HG02588 (cell line): ENCODE data around the gene STMND1.

Experiments used
- ATAC-seq: cut with Tn5 transposase; IDR thresholded peaks from one replicate; pipeline ENCODE4 v1.9.1; 2021; ENCODE audit warnings: mild to moderate bottlenecking, moderate library complexity; ENCODE audit not compliant: unreplicated experiment

The STMND1 gene

GRCh38 chr6:17159240-17159639 is 57.4 kb downstream of the STMND1 start:
- ATAC-seq = no peak

- no peak for ATAC-seq
These were observed 59.2 kb downstream of the STMND1 start for GRCh38 chr6:17161076-17161475.

DNA sequence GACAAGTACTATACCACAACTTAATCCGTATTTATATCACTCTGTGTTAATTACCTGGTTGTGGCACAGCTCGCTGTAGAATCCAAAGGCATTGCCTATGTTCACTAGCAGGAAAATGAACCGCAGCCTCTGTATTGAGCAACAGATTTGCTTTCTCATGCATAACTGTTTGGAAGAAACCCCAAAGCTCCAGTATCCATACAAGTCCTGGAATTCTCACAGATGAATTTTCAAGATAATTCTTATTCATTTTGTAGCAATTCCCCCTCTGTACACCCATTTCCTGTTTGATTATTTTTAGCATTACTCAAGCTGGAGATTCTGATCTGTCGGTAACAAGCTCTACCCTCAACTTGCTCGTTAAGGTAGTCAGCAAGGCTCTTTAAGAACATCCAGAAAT is 63.5 kb downstream of the STMND1 start:
- ATAC-seq = no peak

GRCh38 chr6:17167327-17167979 is 65.6 kb downstream of the STMND1 start:
- ATAC-seq = no peak

DNA sequence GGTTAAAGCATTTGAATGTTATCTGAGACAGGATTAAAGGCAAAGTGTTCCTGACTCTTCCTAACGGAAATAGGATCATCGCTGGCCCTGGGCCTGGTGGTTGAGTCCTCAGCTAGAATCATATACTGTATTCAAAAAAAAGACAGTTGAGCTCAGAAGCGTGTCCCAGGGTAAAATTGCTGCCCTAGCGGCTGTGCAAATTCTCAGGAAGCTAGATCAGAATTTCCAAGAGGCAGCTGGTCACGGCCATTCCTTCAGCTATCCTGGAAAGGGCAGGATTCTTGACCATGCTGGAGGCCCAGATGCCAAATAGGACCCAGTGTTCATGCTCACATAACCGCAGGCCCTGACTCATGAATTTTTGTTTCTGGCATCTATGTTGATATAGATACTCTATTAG is 67.4 kb downstream of the STMND1 start:
- ATAC-seq = no peak

GRCh38 chr6:17169711-17170110 is 67.9 kb downstream of the STMND1 start:
- no peak for ATAC-seq

- ATAC-seq = no peak
These were observed 71.1 kb downstream of the STMND1 start for GRCh38 chr6:17172836-17173470.

DNA sequence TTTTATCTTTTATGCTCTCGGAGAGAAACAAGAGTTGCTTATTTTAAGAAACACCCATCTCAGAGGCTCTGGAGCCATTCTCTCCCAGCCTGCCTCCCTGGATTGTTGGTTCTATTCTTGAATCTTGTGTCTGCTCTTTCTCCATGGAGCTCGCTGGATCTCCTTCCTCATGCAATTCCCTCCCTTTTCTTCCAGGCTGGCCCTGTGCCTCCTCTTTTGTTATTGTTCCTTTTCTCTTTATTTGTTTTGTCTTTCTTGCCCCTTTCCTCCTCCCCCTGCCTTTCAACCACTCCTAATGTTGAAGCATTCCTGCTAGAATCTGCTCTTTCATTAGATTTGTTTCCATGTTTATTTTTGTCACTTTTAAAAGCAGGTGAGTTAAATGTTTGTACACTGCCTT is 76.5 kb downstream of the STMND1 start:
- ATAC-seq = no peak

DNA sequence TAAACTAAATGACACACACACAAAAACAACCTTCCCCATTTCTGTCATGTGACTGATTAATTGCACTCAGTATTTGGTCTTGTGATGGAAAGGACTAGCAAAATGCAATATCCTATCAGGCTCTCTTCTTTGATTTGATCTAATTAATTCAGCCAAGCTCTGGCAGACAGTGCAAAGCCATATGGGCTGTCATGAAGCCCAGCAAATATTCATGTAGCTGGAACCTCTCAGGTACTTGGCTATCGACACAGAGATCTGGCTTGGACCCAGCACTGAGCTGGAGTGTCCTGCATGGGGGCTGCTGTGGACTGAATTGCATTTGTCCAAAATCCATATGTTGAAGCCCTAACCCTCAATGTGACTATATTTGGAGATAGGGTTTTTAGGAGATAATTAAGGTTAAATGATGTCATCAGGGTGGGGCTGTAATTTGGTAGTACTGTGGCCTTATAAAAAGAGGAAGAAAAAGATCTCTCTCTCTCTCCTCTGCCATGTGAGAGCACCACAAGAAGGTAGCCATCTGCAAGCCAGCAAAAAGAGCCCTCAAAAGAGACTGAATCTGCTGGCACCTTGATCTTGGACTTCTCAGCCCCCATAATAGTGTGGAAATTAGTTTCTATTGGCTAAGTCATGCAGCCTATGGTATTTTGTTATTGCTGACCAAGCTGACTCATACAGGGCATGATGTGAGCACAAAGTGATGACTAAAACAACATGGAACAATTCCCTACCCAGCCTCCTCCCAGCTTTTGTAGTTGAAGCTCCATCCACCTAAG is 77.1 kb downstream of the STMND1 start:
- ATAC-seq = no peak

DNA sequence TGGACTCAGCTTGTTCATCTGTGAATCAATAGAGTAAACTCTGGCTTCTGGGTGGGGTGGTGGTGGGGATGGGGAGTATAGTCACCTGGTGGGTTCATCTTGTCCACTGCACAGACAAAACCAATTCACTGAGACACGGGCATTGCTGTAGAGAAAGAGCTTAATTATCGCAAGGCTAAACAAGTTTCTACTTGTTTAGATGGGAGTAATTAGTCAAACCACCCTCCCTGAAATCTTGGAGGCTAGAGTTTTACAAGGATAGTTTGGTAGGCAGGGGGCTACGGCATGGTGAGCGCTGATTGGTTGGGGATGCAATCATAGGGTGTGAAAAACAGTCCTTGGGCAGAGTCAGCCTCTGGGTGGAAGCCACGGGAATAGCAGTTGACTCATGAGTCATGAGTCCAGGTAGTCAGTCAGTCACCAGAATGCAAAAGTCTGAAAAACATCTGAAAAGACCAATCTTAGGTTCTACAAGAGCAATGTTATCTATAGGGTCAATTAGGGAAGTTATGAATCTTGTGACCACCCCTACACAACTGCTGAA is 77.8 kb downstream of the STMND1 start:
- ATAC-seq = no peak
